Panc1 (cell line): ENCODE data around the gene UBAC2. TPM values are rescaled to one million over a fixed set of nuclear protein-coding genes. Genes with fewer than 3 reads are reported as not detected.

ENCODE experiments used
- ATAC-seq: fragments of 200-7000 bp; cut with Tn5 transposase; 2 replicates; pipeline ENCODE4 v1.9.1; 2020; ENCODE audit warnings: mild to moderate bottlenecking, moderate library complexity
- BruUV-seq: library from RNA; stranded (reverse); fragments of 400-500 nt; replicated peaks from 2 replicates; lab custom pipeline; 2021; lab: Mats Ljungman, UMichigan
- CTCF ChIA-PET: fragments of 300-600 bp; sonication (Branson Sonifier 250); formaldehyde crosslinking; loops from one replicate; lab custom pipeline; 2022; ENCODE audit warnings: antibody characterized with exemption; lab: Charles Lee
- POLR2A ChIA-PET: fragments of 300-600 bp; sonication (Branson Sonifier 250); formaldehyde crosslinking; loops from one replicate; lab custom pipeline; 2022; ENCODE audit warnings: antibody characterized with exemption; lab: Charles Lee
- DNase-seq: peaks from one replicate; pipeline ENCODE4 v3.0.0-alpha.2; 2010; ENCODE audit warnings: low read depth, low spot score
- H3K27ac ChIP-seq: 2 replicates; pipeline ENCODE4 v1.5.1; 2011; ENCODE audit warnings: mild to moderate bottlenecking, low read length, inconsistent platforms
- H3K27me3 ChIP-seq: fragments of 200-500 bp; sonication (Bioruptor generic); 2 replicates; pipeline ENCODE4 v1.6.0; 2014; ENCODE audit warnings: low read length, inconsistent platforms; ENCODE audit not compliant: control insufficient read depth, insufficient read depth
- H3K36me3 ChIP-seq: fragments of 200-500 bp; sonication (Bioruptor generic); 2 replicates; pipeline ENCODE4 v1.5.1; 2014; ENCODE audit warnings: inconsistent platforms, mild to moderate bottlenecking, low read length, moderate library complexity; ENCODE audit not compliant: control insufficient read depth, insufficient read depth
- H3K4me1 ChIP-seq: 2 replicates; pipeline ENCODE4 v1.5.1; 2011; ENCODE audit warnings: inconsistent platforms, mild to moderate bottlenecking, low read length, moderate library complexity; ENCODE audit not compliant: control insufficient read depth, insufficient read depth
- H3K4me3 ChIP-seq, 2 experiments: 2 replicates each; pipeline ENCODE4 v1.5.1; 2011 to 2012; ENCODE audit warnings: low read depth in 2 of 2, low read length in 2 of 2, mild to moderate bottlenecking in 2 of 2, inconsistent platforms in 1 of 2, moderate library complexity in 1 of 2
- H3K9me3 ChIP-seq: fragments of 200-500 bp; sonication (Bioruptor generic); 2 replicates; pipeline ENCODE4 v1.5.1; 2014; ENCODE audit warnings: low read depth, mild to moderate bottlenecking, inconsistent platforms, low read length, moderate library complexity; ENCODE audit not compliant: control insufficient read depth, insufficient read depth
- CTCF ChIP-seq: fragments of 450-650 bp; IDR thresholded peaks from 2 replicates; pipeline ENCODE4 v1.5.1; 2017; ENCODE audit warnings: mild to moderate bottlenecking
- POLR2AphosphoS5 ChIP-seq: IDR thresholded peaks from 2 replicates; pipeline ENCODE4 v1.6.1; 2012; ENCODE audit warnings: mild to moderate bottlenecking, low read depth, low read length, moderate library complexity
- REST ChIP-seq, 2 experiments: IDR thresholded peaks; 2 replicates each; pipeline ENCODE4 v1.6.1; 2011 to 2012; ENCODE audit warnings: low read depth in 2 of 2, control low read depth in 1 of 2, low read length in 1 of 2, mild to moderate bottlenecking in 1 of 2, moderate library complexity in 1 of 2; ENCODE audit not compliant: insufficient read depth in 1 of 2
- SIN3A ChIP-seq: IDR thresholded peaks from 2 replicates; pipeline ENCODE4 v1.6.1; 2012; ENCODE audit warnings: low read depth, mild to moderate bottlenecking, low read length, moderate library complexity, borderline replicate concordance; ENCODE audit not compliant: insufficient read depth
- TCF7L2 ChIP-seq: IDR thresholded peaks from 2 replicates; pipeline ENCODE4 v1.6.1; 2011; ENCODE audit warnings: mild to moderate bottlenecking, low read depth, low read length, inconsistent platforms
- in situ Hi-C: cut with HindIII; loops from 2 replicates; pipeline ENCODE4 v1.10.0; 2016; ENCODE audit warnings: low sequenced_read_pairs, low pct_unique_long_range_greater_than_20kb
- intact Hi-C: fragments of 100-400 bp; cut with micrococcal nuclease; formaldehyde crosslinking; loops from one replicate; pipeline ENCODE4 v1.10.0; 2022; ENCODE audit not compliant: unreplicated experiment
- total RNA-seq: library from RNA; stranded (reverse); gene quantifications from one replicate; pipeline ENCODE4 v1.2.1, GENCODE V29; 2021; ENCODE audit not compliant: unreplicated experiment

Gene UBAC2
- total RNA-seq, 1 experiment from 2014 or later: 40.8 TPM

GRCh38 chr13:99162567-99163361, 37.9 kb upstream of the UBAC2 start:
- Histone ChIP-seq H3K4me3 (no peak overlapping the region), H3K4me1 (no peaks in the 10 kb centered on the region), H3K9me3 (no peaks in the 10 kb centered on the region), H3K27ac (no peak overlapping the region), H3K36me3 (no peaks in the 10 kb centered on the region), H3K27me3 (no peaks in the 10 kb centered on the region)
- ATAC-seq: no peak
- POLR2A ChIA-PET: no interaction called here
- BruUV-seq: no TSS peak
- no peak for DNase-seq
- in situ Hi-C loops: no loop called here
- no peak for TF ChIP-seq CTCF
- TF ChIP-seq REST (IDR thresholded peaks at IDR 0.05; ENCODE audit: insufficient read depth in 1 of 2, low read depth in 2 of 2, low read length in 1 of 2): no peak
- no peak for TF ChIP-seq TCF7L2
- no peak for TF ChIP-seq SIN3A
- TF ChIP-seq POLR2AphosphoS5: no peak
- intact Hi-C loops: no loop called here
- CTCF ChIA-PET: interaction anchor here (0.7 kb wide), 1 partner anchor 9 kb away, joined by 3 read pairs; no protein-coding TSS in a partner anchor

- H3K4me3 ChIP-seq: no peak overlapping the region
- intact Hi-C loops (no loop called here), in situ Hi-C loops (no loop called here)
- no peaks in the 10 kb centered on the region for H3K36me3 ChIP-seq
- ChIA-PET CTCF (no interaction called here), POLR2A (no interaction called here)
- H3K9me3 ChIP-seq: no peaks in the 10 kb centered on the region
- no peaks in the 10 kb centered on the region for H3K27me3 ChIP-seq
- no TSS peak for BruUV-seq
- H3K4me1 ChIP-seq: no peaks in the 10 kb centered on the region
- H3K27ac ChIP-seq: no peak overlapping the region
- no peak for DNase-seq
- TF ChIP-seq SIN3A (no peak), CTCF (no peak), TCF7L2 (no peak), REST (IDR thresholded peaks at IDR 0.05; ENCODE audit: insufficient read depth in 1 of 2, low read depth in 2 of 2, low read length in 1 of 2) (no peak), POLR2AphosphoS5 (no peak)
- no peak for ATAC-seq
Observed at GRCh38 chr13:99164226-99164625, 36.4 kb upstream of the UBAC2 start.
